Mesenchymal stem cell (in vitro differentiated cells and primary cell): Measurements from ENCODE around the gene NEK11.
A peak's percentile ranks its signal among the peaks of the same experiment; 100 is the strongest.

ENCODE experiments used
- DNase-seq: peaks from one replicate; pipeline ENCODE4 v3.0.0-alpha.2; 2013
- H2AFZ ChIP-seq: one replicate; pipeline ENCODE4 v1.6.1; 2013; ENCODE audit warnings: low read depth, mild to moderate bottlenecking, control low read depth, inconsistent platforms, low read length, moderate library complexity
- H2AK5ac ChIP-seq: 2 replicates; pipeline ENCODE4 v1.6.1; 2013; ENCODE audit warnings: low read length, moderate library complexity, mild to moderate bottlenecking, inconsistent platforms; ENCODE audit not compliant: severe bottlenecking
- H2BK120ac ChIP-seq: one replicate; pipeline ENCODE4 v1.6.1; 2013; ENCODE audit warnings: low read depth, mild to moderate bottlenecking, inconsistent platforms, low read length, moderate library complexity
- H2BK12ac ChIP-seq, 2 experiments: one replicate each; pipeline ENCODE4 v1.6.1; 2013; ENCODE audit warnings: inconsistent platforms in 2 of 2, low read length in 2 of 2, mild to moderate bottlenecking in 2 of 2, moderate library complexity in 2 of 2, control low read depth in 1 of 2
- H2BK15ac ChIP-seq: one replicate; pipeline ENCODE4 v1.6.1; 2013; ENCODE audit warnings: mild to moderate bottlenecking, low read depth, inconsistent platforms; ENCODE audit not compliant: poor library complexity, severe bottlenecking
- H2BK5ac ChIP-seq: 2 replicates; pipeline ENCODE4 v1.6.1; 2013; ENCODE audit warnings: low read depth, mild to moderate bottlenecking, low read length, control low read depth, inconsistent platforms; ENCODE audit not compliant: poor library complexity, severe bottlenecking
- H3K14ac ChIP-seq, 2 experiments: one replicate each; pipeline ENCODE4 v1.6.1; 2013; ENCODE audit warnings: inconsistent platforms in 2 of 2, low read length in 2 of 2, control low read depth in 1 of 2, mild to moderate bottlenecking in 1 of 2, moderate library complexity in 1 of 2
- H3K18ac ChIP-seq, 2 experiments: one replicate each; pipeline ENCODE4 v1.6.1; 2013; ENCODE audit warnings: inconsistent platforms in 2 of 2, low read length in 2 of 2, control low read depth in 1 of 2, low read depth in 1 of 2, mild to moderate bottlenecking in 1 of 2
- H3K23ac ChIP-seq, 2 experiments: one replicate each; pipeline ENCODE4 v1.6.1; 2013; ENCODE audit warnings: inconsistent platforms in 2 of 2, low read length in 2 of 2, mild to moderate bottlenecking in 2 of 2, moderate library complexity in 2 of 2, control low read depth in 1 of 2
- H3K27ac ChIP-seq: 2 replicates; pipeline ENCODE4 v1.5.1; 2013; ENCODE audit warnings: mild to moderate bottlenecking, moderate library complexity, low read length, control low read depth, inconsistent platforms; ENCODE audit not compliant: poor library complexity, severe bottlenecking
- H3K27me3 ChIP-seq, 2 experiments: 2 replicates each; pipeline versions ENCODE4 v1.6.1 to v1.7.0; 2013; ENCODE audit warnings: low read length in 2 of 2, mild to moderate bottlenecking in 2 of 2, moderate library complexity in 2 of 2, control low read depth in 1 of 2, inconsistent platforms in 1 of 2; ENCODE audit not compliant: control insufficient read depth in 1 of 2, insufficient read depth in 1 of 2
- H3K36me3 ChIP-seq, 2 experiments: 2 replicates each; pipeline versions ENCODE4 v1.6.1 to v1.7.0; 2013; ENCODE audit warnings: low read length in 2 of 2, control low read depth in 1 of 2, inconsistent platforms in 1 of 2, low read depth in 1 of 2, mild to moderate bottlenecking in 1 of 2; ENCODE audit not compliant: insufficient read depth in 2 of 2, control insufficient read depth in 1 of 2
- H3K4ac ChIP-seq, 2 experiments: one replicate each; pipeline ENCODE4 v1.6.1; 2013; ENCODE audit warnings: inconsistent platforms in 2 of 2, low read length in 2 of 2, mild to moderate bottlenecking in 2 of 2, moderate library complexity in 2 of 2, control low read depth in 1 of 2, low read depth in 1 of 2
- H3K4me1 ChIP-seq: 2 replicates; pipeline ENCODE4 v1.6.1; 2013; ENCODE audit warnings: low read depth, low read length, control low read depth; ENCODE audit not compliant: control insufficient read depth, insufficient read depth
- H3K4me2 ChIP-seq: 2 replicates; pipeline ENCODE4 v1.6.1; 2013; ENCODE audit warnings: low read length, mild to moderate bottlenecking, inconsistent platforms; ENCODE audit not compliant: poor library complexity, severe bottlenecking
- H3K4me3 ChIP-seq, 2 experiments: 2 replicates each; pipeline versions ENCODE4 v1.5.1 to v1.7.0; 2013; ENCODE audit warnings: low read length in 2 of 2, mild to moderate bottlenecking in 2 of 2, control low read depth in 1 of 2, low read depth in 1 of 2; ENCODE audit not compliant: insufficient read depth in 1 of 2
- H3K79me1 ChIP-seq: replicated peaks from 2 replicates; pipeline ENCODE4 v1.6.1; 2013; ENCODE audit warnings: mild to moderate bottlenecking, control low read depth, low read length, inconsistent platforms; ENCODE audit not compliant: poor library complexity, severe bottlenecking
- H3K9ac ChIP-seq: 2 replicates; pipeline ENCODE4 v1.7.0; 2013; ENCODE audit warnings: mild to moderate bottlenecking, low read length, moderate library complexity
- H3K9me3 ChIP-seq: 2 replicates; pipeline ENCODE4 v1.7.0; 2013; ENCODE audit warnings: mild to moderate bottlenecking, low read length; ENCODE audit not compliant: control insufficient read depth
- H4K8ac ChIP-seq: one replicate; pipeline ENCODE4 v1.6.1; 2013; ENCODE audit warnings: inconsistent platforms, mild to moderate bottlenecking, low read length, moderate library complexity
- H4K91ac ChIP-seq: one replicate; pipeline ENCODE4 v1.6.1; 2013; ENCODE audit warnings: mild to moderate bottlenecking, low read length, inconsistent platforms
- WGBS: methylation state at CpG from one replicate; pipeline ENCODE4 v1.1.7; 2013; ENCODE audit warnings: mixed read lengths; 5-methylcytosine and 5-hydroxymethylcytosine counted together

Gene NEK11

DNA sequence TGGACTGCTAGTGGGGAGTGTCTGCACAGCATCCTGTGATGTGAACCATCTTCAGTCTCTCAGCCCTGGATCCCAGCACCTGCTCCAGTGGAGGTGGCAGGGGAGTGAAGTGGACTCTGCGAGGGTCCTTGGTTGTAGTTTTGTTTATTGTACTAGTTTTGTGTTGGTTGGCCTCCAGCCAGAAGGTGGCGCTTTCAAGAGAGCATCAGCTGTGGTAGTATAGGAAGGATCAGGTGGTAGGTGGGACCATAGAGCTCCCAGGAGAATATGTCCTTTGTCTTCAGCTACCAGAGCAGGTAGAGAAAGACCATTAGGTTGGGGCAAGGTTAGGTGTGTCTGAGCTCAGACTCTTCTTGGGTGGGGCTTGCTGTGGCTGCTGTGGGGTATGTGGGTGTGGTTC is 20.9 kb downstream of the NEK11 start:
- H3K27me3 ChIP-seq, result no peaks in the 10 kb centered on the region
- whole genome bisulfite sequencing, result 95% methylated on average over 2 of the region's 2 CpGs
- H3K79me1 ChIP-seq, result no peaks in the 10 kb centered on the region
- no peak overlapping the region for H2BK5ac ChIP-seq
- H3K4me1 ChIP-seq, result no peaks in the 10 kb centered on the region
- H4K8ac ChIP-seq, result no peak overlapping the region
- no peak overlapping the region for H3K27ac ChIP-seq
- H4K91ac ChIP-seq, result no peak overlapping the region
- H3K18ac ChIP-seq, result no peak overlapping the region
- no peak overlapping the region for H2BK120ac ChIP-seq
- no peak overlapping the region for H2BK12ac ChIP-seq
- no peak overlapping the region for H2BK15ac ChIP-seq
- no peak overlapping the region for H3K14ac ChIP-seq
- H3K9ac ChIP-seq, result no peak overlapping the region
- H2AFZ ChIP-seq, result no peak overlapping the region
- no peak overlapping the region for H3K4me3 ChIP-seq
- H3K4ac ChIP-seq, result no peak overlapping the region
- DNase-seq, result no peak
- H3K36me3 ChIP-seq, result no peaks in the 10 kb centered on the region
- H3K9me3 ChIP-seq, result no peaks in the 10 kb centered on the region
- no peak overlapping the region for H3K23ac ChIP-seq
- H2AK5ac ChIP-seq, result no peak overlapping the region
- H3K4me2 ChIP-seq, result no peak overlapping the region

GRCh38 chr3:131048030-131048429 is 21.4 kb downstream of the NEK11 start:
- H2AFZ ChIP-seq, result no peak overlapping the region
- no peak overlapping the region for H3K9ac ChIP-seq
- no peak overlapping the region for H2BK15ac ChIP-seq
- H3K18ac ChIP-seq, result no peak overlapping the region
- no peak overlapping the region for H2BK12ac ChIP-seq
- H2BK5ac ChIP-seq, result no peak overlapping the region
- no peak overlapping the region for H4K91ac ChIP-seq
- no peak for DNase-seq
- no peaks in the 10 kb centered on the region for H3K9me3 ChIP-seq
- H3K4me3 ChIP-seq, result no peak overlapping the region
- H3K4ac ChIP-seq, result no peak overlapping the region
- H3K36me3 ChIP-seq, result no peaks in the 10 kb centered on the region
- H3K79me1 ChIP-seq, result no peaks in the 10 kb centered on the region
- no peak overlapping the region for H2BK120ac ChIP-seq
- H3K27me3 ChIP-seq, result no peaks in the 10 kb centered on the region
- WGBS, result 93% methylated on average over 7 of the region's 7 CpGs
- no peak overlapping the region for H3K4me2 ChIP-seq
- no peak overlapping the region for H2AK5ac ChIP-seq
- no peak overlapping the region for H4K8ac ChIP-seq
- H3K4me1 ChIP-seq, result no peaks in the 10 kb centered on the region
- H3K27ac ChIP-seq, result no peak overlapping the region
- no peak overlapping the region for H3K23ac ChIP-seq
- H3K14ac ChIP-seq, result no peak overlapping the region

DNA sequence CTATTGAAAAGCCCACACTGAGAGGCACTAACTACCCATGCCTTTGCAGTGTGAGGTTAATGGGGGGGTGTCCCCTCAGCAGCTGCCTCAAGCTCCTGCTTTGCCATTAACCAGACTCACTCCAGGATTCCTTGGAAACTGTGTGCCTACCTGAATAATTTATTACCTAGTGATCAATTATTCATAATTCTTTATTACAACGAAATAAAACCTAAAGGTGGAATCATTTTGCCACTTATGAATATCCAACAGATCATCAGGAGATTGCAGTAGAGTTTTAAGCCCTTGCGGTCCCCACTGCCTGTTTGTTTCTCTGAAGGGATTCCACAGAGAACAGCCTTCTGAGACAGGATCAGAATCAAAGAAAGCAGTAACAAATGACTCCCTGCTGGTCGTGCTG is 23.3 kb downstream of the NEK11 start:
- H4K91ac ChIP-seq, result no peak overlapping the region
- no peaks in the 10 kb centered on the region for H3K4me1 ChIP-seq
- H4K8ac ChIP-seq, result no peak overlapping the region
- no peak overlapping the region for H2BK120ac ChIP-seq
- no peaks in the 10 kb centered on the region for H3K9me3 ChIP-seq
- no peak overlapping the region for H3K9ac ChIP-seq
- H3K36me3 ChIP-seq, result no peaks in the 10 kb centered on the region
- no peaks in the 10 kb centered on the region for H3K27me3 ChIP-seq
- no peak overlapping the region for H3K4me2 ChIP-seq
- H2AFZ ChIP-seq, result no peak overlapping the region
- no peak overlapping the region for H3K14ac ChIP-seq
- no peak overlapping the region for H3K4me3 ChIP-seq
- H3K27ac ChIP-seq, result no peak overlapping the region
- no peak overlapping the region for H3K18ac ChIP-seq
- H3K79me1 ChIP-seq, result no peaks in the 10 kb centered on the region
- H2BK5ac ChIP-seq, result no peak overlapping the region
- no peak for DNase-seq
- no peak overlapping the region for H2BK12ac ChIP-seq
- WGBS, result 85% methylated on average over 2 of the region's 3 CpGs
- H2AK5ac ChIP-seq, result no peak overlapping the region
- H2BK15ac ChIP-seq, result no peak overlapping the region
- H3K23ac ChIP-seq, result no peak overlapping the region
- no peak overlapping the region for H3K4ac ChIP-seq

GRCh38 chr3:131053043-131053859 is 26.6 kb downstream of the NEK11 start:
- Histone ChIP-seq H2BK120ac (no peak overlapping the region), H3K9me3 (no peaks in the 10 kb centered on the region), H3K4me1 (no peaks in the 10 kb centered on the region), H3K27ac (no peak overlapping the region), H3K27me3 (no peaks in the 10 kb centered on the region), H3K9ac (no peak overlapping the region), H3K36me3 (no peaks in the 10 kb centered on the region), H3K18ac (no peak overlapping the region), H3K4ac (no peak overlapping the region), H2AK5ac (no peak overlapping the region), H3K23ac (no peak overlapping the region), H3K14ac (no peak overlapping the region), H2AFZ (no peak overlapping the region), H4K8ac (no peak overlapping the region), H4K91ac (no peak overlapping the region), H3K4me2 (no peak overlapping the region), H3K79me1 (no peaks in the 10 kb centered on the region), H2BK5ac (no peak overlapping the region), H3K4me3 (no peak overlapping the region), H2BK12ac (no peak overlapping the region), H2BK15ac (no peak overlapping the region)
- 80% methylated on average over 2 of the region's 3 CpGs for WGBS
- DNase-seq, result peak; percentile 22
